ENCODE measurements around the gene NELL1. TPM values are rescaled to one million over a fixed set of nuclear protein-coding genes. Genes with fewer than 3 reads are reported as not detected.

NELL1 gene
- total RNA-seq, 1 experiment from 2014 or later: not detected

DNA sequence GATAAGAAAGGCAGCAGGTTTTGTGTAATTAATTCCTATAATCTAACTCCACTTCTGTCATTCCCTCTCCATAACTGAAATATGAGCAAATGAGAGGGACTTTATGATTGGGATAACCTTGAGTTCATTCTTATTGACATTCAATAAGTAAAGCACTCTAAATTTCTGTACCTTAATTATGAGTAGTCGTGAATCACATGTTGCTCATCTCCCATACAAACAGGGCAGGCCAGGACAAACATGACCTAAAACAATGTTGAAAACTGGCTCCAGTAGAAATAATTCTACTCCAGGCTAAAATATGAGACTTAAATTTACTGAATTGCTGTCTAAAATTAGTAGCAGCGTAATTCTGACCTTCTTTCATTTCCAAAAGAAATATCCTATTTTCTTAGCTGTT, 505.4 kb downstream of the NELL1 start:
- Histone ChIP-seq H3K4me2 (ENCODE audit: low read length) (no peak overlapping the region), H4K20me1 (ENCODE audit: low read length) (no peaks in the 10 kb centered on the region), H3K4me3 (ENCODE audit: low read length) (no peak overlapping the region), H3K27ac (ENCODE audit: low read length) (no peak overlapping the region), H3K4me1 (ENCODE audit: insufficient read depth, low read length) (no peaks in the 10 kb centered on the region), H3K9me2 (replicated peaks; ENCODE audit: low read length) (no peaks in the 10 kb centered on the region), H3K36me3 (ENCODE audit: low read depth, low read length) (no peaks in the 10 kb centered on the region), H2AFZ (ENCODE audit: low read length) (no peak overlapping the region), H3K9ac (ENCODE audit: low read length) (no peak overlapping the region), H3K9me3 (ENCODE audit: low read length) (peaks cover 4% of the 10 kb centered on the region; the same call in 1 of the 2 replicates), H3K27me3 (ENCODE audit: low read length) (no peaks in the 10 kb centered on the region), H3F3A (ENCODE audit: low read length, unreplicated experiment) (no peaks in the 10 kb centered on the region), H3K79me2 (ENCODE audit: low read length) (no peaks in the 10 kb centered on the region)
- intact Hi-C loops (cut with micrococcal nuclease): no loop called here
- TF ChIP-seq EZH2phosphoT487 (IDR thresholded peaks at IDR 0.05; ENCODE audit: borderline replicate concordance, low read length) (no peak), EZH2 (IDR thresholded peaks at IDR 0.05; ENCODE audit: low read length, unreplicated experiment) (no peak)
- TF ChIP-seq, protein P1, sequence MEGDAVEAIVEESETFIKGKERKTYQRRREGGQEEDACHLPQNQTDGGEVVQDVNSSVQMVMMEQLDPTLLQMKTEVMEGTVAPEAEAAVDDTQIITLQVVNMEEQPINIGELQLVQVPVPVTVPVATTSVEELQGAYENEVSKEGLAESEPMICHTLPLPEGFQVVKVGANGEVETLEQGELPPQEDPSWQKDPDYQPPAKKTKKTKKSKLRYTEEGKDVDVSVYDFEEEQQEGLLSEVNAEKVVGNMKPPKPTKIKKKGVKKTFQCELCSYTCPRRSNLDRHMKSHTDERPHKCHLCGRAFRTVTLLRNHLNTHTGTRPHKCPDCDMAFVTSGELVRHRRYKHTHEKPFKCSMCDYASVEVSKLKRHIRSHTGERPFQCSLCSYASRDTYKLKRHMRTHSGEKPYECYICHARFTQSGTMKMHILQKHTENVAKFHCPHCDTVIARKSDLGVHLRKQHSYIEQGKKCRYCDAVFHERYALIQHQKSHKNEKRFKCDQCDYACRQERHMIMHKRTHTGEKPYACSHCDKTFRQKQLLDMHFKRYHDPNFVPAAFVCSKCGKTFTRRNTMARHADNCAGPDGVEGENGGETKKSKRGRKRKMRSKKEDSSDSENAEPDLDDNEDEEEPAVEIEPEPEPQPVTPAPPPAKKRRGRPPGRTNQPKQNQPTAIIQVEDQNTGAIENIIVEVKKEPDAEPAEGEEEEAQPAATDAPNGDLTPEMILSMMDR (conservative IDR thresholded peaks at IDR 0.05; ENCODE audit: low read depth, low read length): no peak
- ATAC-seq: no peak
- CTCF ChIA-PET: no interaction called here
- DNase-seq: no peak
- POLR2A ChIA-PET (ENCODE audit: unreplicated experiment): no interaction called here
- BruUV-seq (replicated peaks): no TSS peak

- H3K4me1 ChIP-seq (ENCODE audit: insufficient read depth, low read length): no peaks in the 10 kb centered on the region
- no peaks in the 10 kb centered on the region for H3K36me3 ChIP-seq (ENCODE audit: low read depth, low read length)
- no peak for DNase-seq
- H3K4me2 ChIP-seq (ENCODE audit: low read length): no peak overlapping the region
- TF ChIP-seq, protein P1 (conservative IDR thresholded peaks at IDR 0.05; ENCODE audit: low read depth, low read length): no peak
- TF ChIP-seq EZH2 (IDR thresholded peaks at IDR 0.05; ENCODE audit: low read length, unreplicated experiment) (no peak), EZH2phosphoT487 (IDR thresholded peaks at IDR 0.05; ENCODE audit: borderline replicate concordance, low read length) (no peak)
- CTCF ChIA-PET: no interaction called here
- no peaks in the 10 kb centered on the region for H4K20me1 ChIP-seq (ENCODE audit: low read length)
- no peak overlapping the region for H3K9ac ChIP-seq (ENCODE audit: low read length)
- H2AFZ ChIP-seq (ENCODE audit: low read length): no peak overlapping the region
- no peaks in the 10 kb centered on the region for H3K27me3 ChIP-seq (ENCODE audit: low read length)
- ATAC-seq: no peak
- BruUV-seq (replicated peaks): no TSS peak
- no peak overlapping the region for H3K27ac ChIP-seq (ENCODE audit: low read length)
- no peak overlapping the region for H3K4me3 ChIP-seq (ENCODE audit: low read length)
- no peaks in the 10 kb centered on the region for H3F3A ChIP-seq (ENCODE audit: low read length, unreplicated experiment)
- intact Hi-C loops (cut with micrococcal nuclease): no loop called here
- POLR2A ChIA-PET (ENCODE audit: unreplicated experiment): no interaction called here
- peaks cover 7% of the 10 kb centered on the region; the same call in 1 of the 2 replicates for H3K9me3 ChIP-seq (ENCODE audit: low read length)
- no peaks in the 10 kb centered on the region for H3K9me2 ChIP-seq (replicated peaks; ENCODE audit: low read length)
- H3K79me2 ChIP-seq (ENCODE audit: low read length): no peaks in the 10 kb centered on the region
Observed at GRCh38 chr11:21177379-21177778, 508.0 kb downstream of the NELL1 start.

DNA sequence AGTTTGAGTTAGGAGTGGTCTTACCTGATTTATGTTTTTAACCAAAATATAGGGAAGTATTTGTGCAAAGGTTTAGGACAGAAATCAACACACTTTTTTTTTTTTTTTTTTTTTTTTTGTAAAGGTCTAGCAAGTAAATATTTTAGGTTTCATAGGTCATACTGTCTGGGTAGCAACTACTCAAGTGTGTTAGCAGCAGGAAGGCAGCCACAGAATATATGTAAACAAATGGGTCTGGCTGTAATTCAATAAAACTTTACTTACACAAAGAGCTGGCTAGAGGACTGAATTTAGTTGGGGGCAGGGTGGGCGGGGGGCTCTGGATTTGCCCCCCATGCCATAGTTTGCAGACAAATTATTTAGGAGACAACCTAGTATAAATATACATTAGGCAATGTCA, 510.4 kb downstream of the NELL1 start:
- no peak overlapping the region for H3K4me3 ChIP-seq (ENCODE audit: low read length)
- H4K20me1 ChIP-seq (ENCODE audit: low read length): no peaks in the 10 kb centered on the region
- no peak overlapping the region for H2AFZ ChIP-seq (ENCODE audit: low read length)
- H3K9me3 ChIP-seq (ENCODE audit: low read length): 0 out of 2 replicates have a peak, but pooled peaks cover 3% of the 10 kb centered on the region
- no TSS peak for BruUV-seq (replicated peaks)
- intact Hi-C loops (cut with micrococcal nuclease): no loop called here
- H3K79me2 ChIP-seq (ENCODE audit: low read length): no peaks in the 10 kb centered on the region
- no peaks in the 10 kb centered on the region for H3K4me1 ChIP-seq (ENCODE audit: insufficient read depth, low read length)
- CTCF ChIA-PET: no interaction called here
- POLR2A ChIA-PET (ENCODE audit: unreplicated experiment): no interaction called here
- no peak overlapping the region for H3K9ac ChIP-seq (ENCODE audit: low read length)
- TF ChIP-seq, protein P1 (conservative IDR thresholded peaks at IDR 0.05; ENCODE audit: low read depth, low read length): no peak
- no peak for TF ChIP-seq EZH2 (IDR thresholded peaks at IDR 0.05; ENCODE audit: low read length, unreplicated experiment)
- TF ChIP-seq EZH2phosphoT487 (IDR thresholded peaks at IDR 0.05; ENCODE audit: borderline replicate concordance, low read length): no peak
- H3K36me3 ChIP-seq (ENCODE audit: low read depth, low read length): no peaks in the 10 kb centered on the region
- no peaks in the 10 kb centered on the region for H3K27me3 ChIP-seq (ENCODE audit: low read length)
- H3K9me2 ChIP-seq (replicated peaks; ENCODE audit: low read length): no peaks in the 10 kb centered on the region
- no peak for ATAC-seq
- DNase-seq: no peak
- H3F3A ChIP-seq (ENCODE audit: low read length, unreplicated experiment): no peaks in the 10 kb centered on the region
- H3K4me2 ChIP-seq (ENCODE audit: low read length): no peak overlapping the region
- no peak overlapping the region for H3K27ac ChIP-seq (ENCODE audit: low read length)
